ENCODE measurements around the gene OLFM2. TPM values are rescaled to one million over a fixed set of nuclear protein-coding genes. Genes with fewer than 3 reads are reported as not detected.

Gene OLFM2
- total and polyA plus RNA-seq, 9 of the 15 experiments (the other 6 are each of a cell fraction or from before 2014, with no cell fraction given), result 0.10 to 0.33 (median 0.23) TPM; not detected in 4

GRCh38 chr19:9857920-9858746, 78.2 kb downstream of the OLFM2 start:
- H3K36me3 ChIP-seq (ENCODE audit: control insufficient read depth, insufficient read depth, low read length), result no peaks in the 10 kb centered on the region
- ChIA-PET CTCF (ENCODE audit: low intra/inter-chr PET ratio) (no interaction called here), POLR2A (interaction anchor here (0.8 to 1.4 kb wide), 3 partner anchors 10 to 20 kb away, joined by 3 to 5 read pairs (median 3); no protein-coding TSS in a partner anchor)
- BruUV-seq (replicated peaks), result no TSS peak
- H2AFZ ChIP-seq (ENCODE audit: low read depth, low read length), result no peak overlapping the region
- no peak overlapping the region for H3K4me2 ChIP-seq (ENCODE audit: insufficient read depth, low read length)
- H3K9me1 ChIP-seq (ENCODE audit: control insufficient read depth, insufficient read depth, low read length), result no peaks in the 10 kb centered on the region
- no peaks in the 10 kb centered on the region for H3K79me2 ChIP-seq (ENCODE audit: control insufficient read depth, insufficient read depth, low read length)
- H4K20me1 ChIP-seq (replicated peaks; ENCODE audit: control insufficient read depth, insufficient read depth, low read length), result peaks cover 6% of the 10 kb centered on the region; the same call in 1 of the 2 replicates
- H3K4me1 ChIP-seq (replicated peaks in 1 of 2; ENCODE audit: control insufficient read depth in 2 of 2, insufficient read depth in 2 of 2, low read length in 2 of 2), result peaks cover 12 to 22% of the 10 kb centered on the region in 2 experiments; a peak in 4 of 5 replicates
- intact Hi-C loops (cut with micrococcal nuclease), result no loop called here
- FAIRE-seq, result peak; percentile 58
- peak; percentile 78 for ATAC-seq
- in situ Hi-C loops (cut with MboI), result no loop called here
- no peaks in the 10 kb centered on the region for H3K9me3 ChIP-seq (replicated peaks; ENCODE audit: control insufficient read depth, insufficient read depth, low read depth, low read length)
- H3K27me3 ChIP-seq (ENCODE audit: control insufficient read depth in 2 of 2, insufficient read depth in 2 of 2, low read length in 2 of 2), result peaks cover 3 to 18% of the 10 kb centered on the region in 2 experiments; a peak in 4 of 5 replicates
- peak in 2 of 4 experiments; percentile 43 to 56 for DNase-seq (ENCODE audit: extremely low read depth in 1 of 4, low spot score in 3 of 4)
- WGBS (ENCODE audit: insufficient coverage, low coverage, missing lambda C conversion rate), result 12% methylated on average over 9 of the region's 10 CpGs
- H3K9ac ChIP-seq (ENCODE audit: insufficient read depth in 1 of 2, low read depth in 2 of 2, low read length in 2 of 2), result no peak overlapping the region
- no peak overlapping the region for H3K27ac ChIP-seq (ENCODE audit: extremely low read depth, low read depth, low read length)
- H3K4me3 ChIP-seq, result no peak overlapping the region
- TF ChIP-seq THRAP3 (IDR thresholded peaks at IDR 0.05; ENCODE audit: borderline replicate concordance), result no peak
- 0 out of 2 replicates have a peak, but pooled peaks have one; percentile 42 for TF ChIP-seq OTX1 (CRISPR knock-in tag; IDR thresholded peaks at IDR 0.05)
- TF ChIP-seq ZKSCAN3 (CRISPR knock-in tag; IDR thresholded peaks at IDR 0.05), result no peak
- TF ChIP-seq, protein P1, sequence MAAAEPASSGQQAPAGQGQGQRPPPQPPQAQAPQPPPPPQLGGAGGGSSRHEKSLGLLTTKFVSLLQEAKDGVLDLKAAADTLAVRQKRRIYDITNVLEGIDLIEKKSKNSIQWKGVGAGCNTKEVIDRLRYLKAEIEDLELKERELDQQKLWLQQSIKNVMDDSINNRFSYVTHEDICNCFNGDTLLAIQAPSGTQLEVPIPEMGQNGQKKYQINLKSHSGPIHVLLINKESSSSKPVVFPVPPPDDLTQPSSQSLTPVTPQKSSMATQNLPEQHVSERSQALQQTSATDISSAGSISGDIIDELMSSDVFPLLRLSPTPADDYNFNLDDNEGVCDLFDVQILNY (CRISPR knock-in tag; IDR thresholded peaks at IDR 0.05), result 0 out of 2 replicates have a peak, but pooled peaks have one; percentile 30
- 0 out of 2 replicates have a peak, but pooled peaks have one; percentile 19 for TF ChIP-seq GATA2 (CRISPR knock-in tag; IDR thresholded peaks at IDR 0.05)
- TF ChIP-seq, protein P2, sequence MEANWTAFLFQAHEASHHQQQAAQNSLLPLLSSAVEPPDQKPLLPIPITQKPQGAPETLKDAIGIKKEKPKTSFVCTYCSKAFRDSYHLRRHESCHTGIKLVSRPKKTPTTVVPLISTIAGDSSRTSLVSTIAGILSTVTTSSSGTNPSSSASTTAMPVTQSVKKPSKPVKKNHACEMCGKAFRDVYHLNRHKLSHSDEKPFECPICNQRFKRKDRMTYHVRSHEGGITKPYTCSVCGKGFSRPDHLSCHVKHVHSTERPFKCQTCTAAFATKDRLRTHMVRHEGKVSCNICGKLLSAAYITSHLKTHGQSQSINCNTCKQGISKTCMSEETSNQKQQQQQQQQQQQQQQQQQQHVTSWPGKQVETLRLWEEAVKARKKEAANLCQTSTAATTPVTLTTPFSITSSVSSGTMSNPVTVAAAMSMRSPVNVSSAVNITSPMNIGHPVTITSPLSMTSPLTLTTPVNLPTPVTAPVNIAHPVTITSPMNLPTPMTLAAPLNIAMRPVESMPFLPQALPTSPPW (CRISPR knock-in tag; IDR thresholded peaks at IDR 0.05), result peak; percentile 86
- peak; percentile 36; the same call in 1 of the 2 replicates for TF ChIP-seq SMAD4 (CRISPR knock-in tag; conservative IDR thresholded peaks at IDR 0.05)
- no peak for TF ChIP-seq ZNF740 (CRISPR knock-in tag; IDR thresholded peaks at IDR 0.05)
- peak in 1 of 2 experiments; percentile 41; a peak in 1 of 4 replicates for TF ChIP-seq ZNF740 (tag; IDR thresholded peaks at IDR 0.05)
- TF ChIP-seq SPI1 (IDR thresholded peaks at IDR 0.05; ENCODE audit: borderline replicate concordance, low read depth, low read length), result peak; percentile 88
- 0 out of 2 replicates have a peak, but pooled peaks have one; percentile 24 for TF ChIP-seq ZBTB26 (CRISPR knock-in tag; IDR thresholded peaks at IDR 0.05)
